ENCODE results near the gene PRMT1. TPM values are rescaled to one million over a fixed set of nuclear protein-coding genes. Genes with fewer than 3 reads are reported as not detected.

The PRMT1 gene
- total RNA-seq, 4 donors from 2014 or later: 45.6 to 116 (median 70.3) TPM

- H3K4me3 ChIP-seq: peak overlapping the region in 2 of 4 donors; percentile 17 to 21
- H3K9me3 ChIP-seq: no peaks in the 10 kb centered on the region
- intact Hi-C loops (cut with DNase I; ENCODE audit: low total_unique reads): loop anchor here (10.0 kb wide), 1 partner anchor 206 kb away; the partner anchor contains the start of gene FLT3LG
- H3K27ac ChIP-seq: peak overlapping the region; percentile 69 to 99 (median 75)
- peaks cover 0 to 16% (median 10%) of the 10 kb centered on the region in 4 donors for H3K36me3 ChIP-seq
- H3K4me1 ChIP-seq: peaks cover 9 to 40% (median 37%) of the 10 kb centered on the region in 4 donors
- 32 to 34% methylated on average over 12 to 38 of the region's 40 CpGs for WGBS, 2 donors (ENCODE audit: low coverage in 1 of 2)
- DNase-seq: peak; percentile 93
- TF ChIP-seq CTCF (IDR thresholded peaks at IDR 0.05): peak; percentile 98 to 100 (median 99)
- TF ChIP-seq POLR2A (IDR thresholded peaks at IDR 0.05): no peak
- in situ Hi-C loops (cut with MboI; ENCODE audit: low pct_ligation_motif_present in 1 of 4, low pct_unique_long_range_greater_than_20kb in 1 of 4, low sequenced_read_pairs in 3 of 4): no loop called here
- no peaks in the 10 kb centered on the region for H3K27me3 ChIP-seq
Measured at GRCh38 chr19:49680421-49681351, 3.6 kb downstream of the PRMT1 start.

GRCh38 chr19:49681830-49682229 lies 4.8 kb downstream of the PRMT1 start:
- 90 to 95% methylated on average over 2 to 19 of the region's 19 CpGs for WGBS, 2 donors (ENCODE audit: low coverage in 1 of 2)
- in situ Hi-C loops (cut with MboI; ENCODE audit: low pct_ligation_motif_present in 1 of 4, low pct_unique_long_range_greater_than_20kb in 1 of 4, low sequenced_read_pairs in 3 of 4): no loop called here
- Histone ChIP-seq H3K4me3 (no peak overlapping the region), H3K27me3 (no peaks in the 10 kb centered on the region), H3K4me1 (peaks cover 9 to 35% (median 31%) of the 10 kb centered on the region in 4 donors), H3K9me3 (no peaks in the 10 kb centered on the region), H3K27ac (no peak overlapping the region), H3K36me3 (peaks cover 0 to 16% (median 10%) of the 10 kb centered on the region in 4 donors)
- TF ChIP-seq POLR2AphosphoS5 (IDR thresholded peaks at IDR 0.05) (no peak), EP300 (IDR thresholded peaks at IDR 0.05; ENCODE audit: low read depth) (no peak), POLR2A (IDR thresholded peaks at IDR 0.05) (no peak), CTCF (IDR thresholded peaks at IDR 0.05) (no peak)
- intact Hi-C loops (cut with DNase I; ENCODE audit: low total_unique reads): loop anchor here (10.0 kb wide), 1 partner anchor 207 kb away; the partner anchor contains the start of gene FLT3LG
- DNase-seq: no peak

- in situ Hi-C loops (cut with MboI; ENCODE audit: low pct_ligation_motif_present in 1 of 4, low pct_unique_long_range_greater_than_20kb in 1 of 4, low sequenced_read_pairs in 3 of 4): no loop called here
- 82 to 97% methylated on average over 3 to 8 of the region's 8 CpGs for WGBS, 2 donors (ENCODE audit: low coverage in 1 of 2)
- no peak overlapping the region for H3K4me3 ChIP-seq
- no peak overlapping the region for H3K27ac ChIP-seq
- no peaks in the 10 kb centered on the region for H3K9me3 ChIP-seq
- no peak for TF ChIP-seq CTCF (IDR thresholded peaks at IDR 0.05)
- TF ChIP-seq EP300 (IDR thresholded peaks at IDR 0.05; ENCODE audit: low read depth): no peak
- TF ChIP-seq POLR2AphosphoS5 (IDR thresholded peaks at IDR 0.05): no peak
- no peak for TF ChIP-seq POLR2A (IDR thresholded peaks at IDR 0.05)
- peaks cover 0 to 16% (median 10%) of the 10 kb centered on the region in 4 donors for H3K36me3 ChIP-seq
- intact Hi-C loops (cut with DNase I; ENCODE audit: low total_unique reads): loop anchor here (10.0 kb wide), 1 partner anchor 207 kb away; the partner anchor contains the start of gene FLT3LG
- no peaks in the 10 kb centered on the region for H3K27me3 ChIP-seq
- no peak for DNase-seq
- peaks cover 9 to 35% (median 31%) of the 10 kb centered on the region in 4 donors for H3K4me1 ChIP-seq
Measured at GRCh38 chr19:49682274-49682673, 5.2 kb downstream of the PRMT1 start.

- TF ChIP-seq EP300 (IDR thresholded peaks at IDR 0.05; ENCODE audit: low read depth): no peak
- TF ChIP-seq POLR2AphosphoS5 (IDR thresholded peaks at IDR 0.05): no peak
- TF ChIP-seq CTCF (IDR thresholded peaks at IDR 0.05): no peak
- TF ChIP-seq POLR2A (IDR thresholded peaks at IDR 0.05): no peak
- intact Hi-C loops (cut with DNase I; ENCODE audit: low total_unique reads) (loop anchor here (10.0 kb wide), 1 partner anchor 209 kb away; the partner anchor contains the start of gene FLT3LG), in situ Hi-C loops (cut with MboI; ENCODE audit: low pct_ligation_motif_present in 1 of 4, low pct_unique_long_range_greater_than_20kb in 1 of 4, low sequenced_read_pairs in 3 of 4) (no loop called here)
- Histone ChIP-seq H3K9me3 (no peaks in the 10 kb centered on the region), H3K4me3 (no peak overlapping the region), H3K4me1 (peaks cover 9 to 23% (median 20%) of the 10 kb centered on the region in 4 donors), H3K27me3 (peaks cover 2% of the 10 kb centered on the region), H3K27ac (no peak overlapping the region), H3K36me3 (peaks cover 0 to 16% (median 10%) of the 10 kb centered on the region in 4 donors)
- WGBS, 2 donors (ENCODE audit: low coverage in 1 of 2): 91 to 100% methylated on average over 1 to 18 of the region's 18 CpGs
- DNase-seq: no peak
Measured at GRCh38 chr19:49683814-49684250, 6.8 kb downstream of the PRMT1 start.

All from transverse colon (tissue), 4 donors.